OCI-LY1 (cell line): ENCODE data around the gene SEPTIN10.

ENCODE experiments used
- H2AFZ ChIP-seq: fragments of 200-600 bp; sonication (generic), shearing (Covaris generic); 2 replicates; pipeline ENCODE4 v1.6.0; 2014; ENCODE audit warnings: antibody characterized with exemption, mild to moderate bottlenecking, low read length
- H3F3A ChIP-seq: fragments of 200-600 bp; sonication (generic), shearing (Covaris generic); 2 replicates; pipeline ENCODE4 v1.6.0; 2014; ENCODE audit warnings: mild to moderate bottlenecking, antibody characterized with exemption, low read length, moderate library complexity; ENCODE audit not compliant: insufficient read depth
- H3K27ac ChIP-seq: fragments of 200-600 bp; sonication (generic); 2 replicates; pipeline ENCODE4 v1.5.1; 2014; ENCODE audit warnings: low read length, mixed run types, mild to moderate bottlenecking, low read depth; ENCODE audit not compliant: poor library complexity, severe bottlenecking
- H3K27me3 ChIP-seq: fragments of 200-600 bp; sonication (generic); 2 replicates; pipeline ENCODE4 v1.6.0; 2014; ENCODE audit warnings: antibody characterized with exemption, mild to moderate bottlenecking, low read length, moderate library complexity; ENCODE audit not compliant: insufficient read depth
- H3K36me3 ChIP-seq: fragments of 200-600 bp; sonication (generic); 2 replicates; pipeline ENCODE4 v1.6.1; 2014; ENCODE audit warnings: mild to moderate bottlenecking, antibody characterized with exemption, low read length, moderate library complexity, mixed read lengths; ENCODE audit not compliant: insufficient read depth
- H3K4me1 ChIP-seq: fragments of 200-600 bp; sonication (generic); 2 replicates; pipeline ENCODE4 v1.5.1; 2014; ENCODE audit warnings: mild to moderate bottlenecking, low read length, moderate library complexity; ENCODE audit not compliant: insufficient read depth, severe bottlenecking
- H3K4me2 ChIP-seq: fragments of 200-600 bp; sonication (generic), shearing (Covaris generic); 2 replicates; pipeline ENCODE4 v1.6.1; 2014; ENCODE audit warnings: low read length
- H3K4me3 ChIP-seq: fragments of 200-600 bp; sonication (generic); 2 replicates; pipeline ENCODE4 v1.5.1; 2014; ENCODE audit warnings: low read length, low read depth, mild to moderate bottlenecking, mixed read lengths; ENCODE audit not compliant: poor library complexity, severe bottlenecking
- H3K79me2 ChIP-seq: fragments of 200-600 bp; shearing (Covaris generic); 2 replicates; pipeline ENCODE4 v1.6.1; 2016; ENCODE audit warnings: mixed run types, low read length, mixed read lengths; ENCODE audit not compliant: insufficient read depth
- H3K9ac ChIP-seq: fragments of 200-600 bp; sonication (generic), shearing (Covaris generic); 2 replicates; pipeline ENCODE4 v1.6.1; 2014; ENCODE audit warnings: mild to moderate bottlenecking, low read length, mixed read lengths
- H3K9me2 ChIP-seq: fragments of 200-600 bp; sonication (generic), shearing (Covaris generic); 2 replicates; pipeline ENCODE4 v1.6.1; 2014; ENCODE audit warnings: low read depth, mild to moderate bottlenecking, low read length, mixed read lengths
- H3K9me3 ChIP-seq: fragments of 200-600 bp; shearing (Covaris generic); 2 replicates; pipeline ENCODE4 v1.6.1; 2014; ENCODE audit warnings: low read length, mixed read lengths
- H4K20me1 ChIP-seq: fragments of 200-600 bp; sonication (generic), shearing (Covaris generic); 2 replicates; pipeline ENCODE4 v1.6.0; 2016; ENCODE audit warnings: mild to moderate bottlenecking, low read length; ENCODE audit not compliant: insufficient read depth
- CTCF ChIP-seq: fragments of 200-600 bp; sonication (generic), shearing (Covaris generic); IDR thresholded peaks from 2 replicates; pipeline ENCODE4 v1.5.1; 2017; ENCODE audit warnings: mild to moderate bottlenecking, antibody characterized with exemption, low read length, moderate library complexity, mixed read lengths
- EZH2 ChIP-seq: fragments of 200-600 bp; sonication (generic), shearing (Covaris generic); IDR thresholded peaks from 2 replicates; pipeline ENCODE4 v1.8.0; 2017; ENCODE audit warnings: borderline replicate concordance, mixed run types, mild to moderate bottlenecking, antibody characterized with exemption, low read length, moderate library complexity, mixed read lengths

The SEPTIN10 gene

GRCh38 chr2:109619032-109619615, 5.4 kb upstream of the SEPTIN10 start:
- H3K79me2 ChIP-seq = no peaks in the 10 kb centered on the region
- H3K9me2 ChIP-seq = no peaks in the 10 kb centered on the region
- TF ChIP-seq CTCF = no peak
- TF ChIP-seq EZH2 = no peak
- H3K9me3 ChIP-seq = no peaks in the 10 kb centered on the region
- H3K27ac ChIP-seq = no peak overlapping the region
- no peaks in the 10 kb centered on the region for H3F3A ChIP-seq
- no peak overlapping the region for H3K9ac ChIP-seq
- H2AFZ ChIP-seq = no peak overlapping the region
- H3K4me3 ChIP-seq = no peak overlapping the region
- H3K4me2 ChIP-seq = no peak overlapping the region
- H3K27me3 ChIP-seq = no peaks in the 10 kb centered on the region
- no peaks in the 10 kb centered on the region for H4K20me1 ChIP-seq
- no peaks in the 10 kb centered on the region for H3K36me3 ChIP-seq
- no peaks in the 10 kb centered on the region for H3K4me1 ChIP-seq

GRCh38 chr2:109616184-109616583, 2.4 kb upstream of the SEPTIN10 start:
- Histone ChIP-seq H3K79me2 (no peaks in the 10 kb centered on the region), H3K4me3 (no peak overlapping the region), H3K27ac (no peak overlapping the region)

GRCh38 chr2:109615637-109616144, 1.9 kb upstream of the SEPTIN10 start:
- Histone ChIP-seq H4K20me1 (no peaks in the 10 kb centered on the region), H3K9me2 (no peaks in the 10 kb centered on the region), H3K9ac (no peak overlapping the region), H2AFZ (no peak overlapping the region), H3K4me3 (no peak overlapping the region), H3K79me2 (no peaks in the 10 kb centered on the region), H3K4me1 (no peaks in the 10 kb centered on the region), H3K27ac (no peak overlapping the region), H3K4me2 (no peak overlapping the region), H3F3A (no peaks in the 10 kb centered on the region), H3K36me3 (no peaks in the 10 kb centered on the region), H3K27me3 (no peaks in the 10 kb centered on the region), H3K9me3 (no peaks in the 10 kb centered on the region)
- TF ChIP-seq EZH2 = no peak
- TF ChIP-seq CTCF = no peak

More at GRCh38 chr2:109616184-109616583, 2.4 kb upstream of the SEPTIN10 start:
- Histone ChIP-seq H3K9me2 (no peaks in the 10 kb centered on the region), H4K20me1 (no peaks in the 10 kb centered on the region), H3K4me2 (no peak overlapping the region), H3K4me1 (no peaks in the 10 kb centered on the region), H3K9ac (no peak overlapping the region), H3K9me3 (no peaks in the 10 kb centered on the region), H3K27me3 (no peaks in the 10 kb centered on the region), H2AFZ (no peak overlapping the region), H3F3A (no peaks in the 10 kb centered on the region), H3K36me3 (no peaks in the 10 kb centered on the region)
- TF ChIP-seq CTCF = no peak
